ENCODE measurements around the gene TGOLN2. TPM values are rescaled to one million over a fixed set of nuclear protein-coding genes. Genes with fewer than 3 reads are reported as not detected.
A peak's percentile ranks its signal among the peaks of the same experiment; 100 is the strongest.

Gene TGOLN2
- total and polyA plus RNA-seq, 2 of the 13 experiments (the other 11 are each of a cell fraction or from before 2014, with no cell fraction given) = 99.6 to 155 TPM

DNA sequence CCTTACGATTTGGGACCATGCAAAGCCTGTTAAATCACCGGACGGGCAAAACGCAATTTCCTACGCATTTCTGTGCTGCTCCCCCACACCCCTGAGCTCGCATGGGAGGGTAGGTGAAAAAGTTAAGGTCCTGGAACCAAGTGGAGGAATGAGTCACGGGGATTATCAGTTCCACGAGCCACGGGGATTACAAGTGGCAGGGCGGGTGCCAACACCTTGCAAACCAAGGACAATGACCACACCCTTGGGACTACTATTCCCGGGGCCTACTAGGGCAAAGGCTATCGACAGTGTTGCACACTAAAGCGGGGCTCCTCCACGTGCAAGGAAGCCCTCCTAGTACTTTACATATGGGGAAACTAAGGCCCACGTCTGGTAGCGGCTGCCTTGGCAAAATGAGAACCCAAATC lies 26.1 kb upstream of the TGOLN2 start (continued):
- TF ChIP-seq ZNF576 (CRISPR knock-in tag; IDR thresholded peaks at IDR 0.05) (no peak), MEF2D (CRISPR knock-in tag; IDR thresholded peaks at IDR 0.05) (no peak), ZNF850 (CRISPR knock-in tag; conservative IDR thresholded peaks at IDR 0.05) (0 out of 2 replicates have a peak, but pooled peaks have one; percentile 82), TCF12 (IDR thresholded peaks at IDR 0.05) (no peak), TCF12 (CRISPR knock-in tag; IDR thresholded peaks at IDR 0.05) (no peak), ZIK1 (CRISPR knock-in tag; IDR thresholded peaks at IDR 0.05; ENCODE audit: borderline replicate concordance, low read depth) (0 out of 2 replicates have a peak, but pooled peaks have one; percentile 5), SIN3A (IDR thresholded peaks at IDR 0.05; ENCODE audit: borderline replicate concordance, low read depth, low read length) (peak; percentile 14; the same call in 1 of the 2 replicates), TBX2 (CRISPR knock-in tag; IDR thresholded peaks at IDR 0.05; ENCODE audit: borderline replicate concordance) (no peak), SPEN (CRISPR knock-in tag; IDR thresholded peaks at IDR 0.05; ENCODE audit: low read depth) (no peak), ZNF549 (CRISPR knock-in tag; IDR thresholded peaks at IDR 0.05) (no peak), ZNF562 (CRISPR knock-in tag; IDR thresholded peaks at IDR 0.05; ENCODE audit: borderline replicate concordance) (no peak), RXRB (CRISPR knock-in tag; IDR thresholded peaks at IDR 0.05; ENCODE audit: borderline replicate concordance) (no peak), SALL2 (CRISPR knock-in tag; IDR thresholded peaks at IDR 0.05) (no peak), CCAR2 (optimal IDR thresholded peaks at IDR 0.05; ENCODE audit: low read depth, low read length) (no peak), MED8 (CRISPR knock-in tag; IDR thresholded peaks at IDR 0.05; ENCODE audit: insufficient replicate concordance) (peak; percentile 14), HOXA3 (CRISPR knock-in tag; IDR thresholded peaks at IDR 0.05) (no peak), TEAD3 (CRISPR knock-in tag; optimal IDR thresholded peaks at IDR 0.05; ENCODE audit: borderline replicate concordance) (no peak), ZNF34 (CRISPR knock-in tag; IDR thresholded peaks at IDR 0.05; ENCODE audit: borderline replicate concordance) (no peak), ZEB1 (IDR thresholded peaks at IDR 0.05; ENCODE audit: insufficient replicate concordance, low read depth) (no peak), NCOR1 (IDR thresholded peaks at IDR 0.05; ENCODE audit: borderline replicate concordance, low read length) (no peak; the same call in 1 of the 2 replicates), CHD2 (IDR thresholded peaks at IDR 0.05; ENCODE audit: low read depth, low read length) (no peak), ZNF3 (CRISPR knock-in tag; IDR thresholded peaks at IDR 0.05) (no peak; the same call in 1 of the 2 replicates), NPAS2 (CRISPR knock-in tag; IDR thresholded peaks at IDR 0.05; ENCODE audit: borderline replicate concordance) (no peak), EHMT2 (IDR thresholded peaks at IDR 0.05; ENCODE audit: borderline replicate concordance, low read depth, low read length) (no peak)
- TF ChIP-seq, protein P1, sequence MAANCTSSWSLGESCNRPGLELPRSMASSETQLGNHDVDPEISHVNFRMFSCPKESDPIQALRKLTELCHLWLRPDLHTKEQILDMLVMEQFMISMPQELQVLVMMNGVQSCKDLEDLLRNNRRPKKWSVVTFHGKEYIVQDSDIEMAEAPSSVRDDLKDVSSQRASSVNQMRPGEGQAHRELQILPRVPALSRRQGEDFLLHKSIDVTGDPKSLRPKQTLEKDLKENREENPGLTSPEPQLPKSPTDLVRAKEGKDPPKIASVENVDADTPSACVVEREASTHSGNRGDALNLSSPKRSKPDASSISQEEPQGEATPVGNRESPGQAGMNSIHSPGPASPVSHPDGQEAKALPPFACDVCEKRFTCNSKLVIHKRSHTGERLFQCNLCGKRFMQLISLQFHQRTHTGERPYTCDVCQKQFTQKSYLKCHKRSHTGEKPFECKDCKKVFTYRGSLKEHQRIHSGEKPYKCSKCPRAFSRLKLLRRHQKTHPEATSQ (CRISPR knock-in tag; IDR thresholded peaks at IDR 0.05; ENCODE audit: borderline replicate concordance) = no peak
- TF ChIP-seq, protein P2, sequence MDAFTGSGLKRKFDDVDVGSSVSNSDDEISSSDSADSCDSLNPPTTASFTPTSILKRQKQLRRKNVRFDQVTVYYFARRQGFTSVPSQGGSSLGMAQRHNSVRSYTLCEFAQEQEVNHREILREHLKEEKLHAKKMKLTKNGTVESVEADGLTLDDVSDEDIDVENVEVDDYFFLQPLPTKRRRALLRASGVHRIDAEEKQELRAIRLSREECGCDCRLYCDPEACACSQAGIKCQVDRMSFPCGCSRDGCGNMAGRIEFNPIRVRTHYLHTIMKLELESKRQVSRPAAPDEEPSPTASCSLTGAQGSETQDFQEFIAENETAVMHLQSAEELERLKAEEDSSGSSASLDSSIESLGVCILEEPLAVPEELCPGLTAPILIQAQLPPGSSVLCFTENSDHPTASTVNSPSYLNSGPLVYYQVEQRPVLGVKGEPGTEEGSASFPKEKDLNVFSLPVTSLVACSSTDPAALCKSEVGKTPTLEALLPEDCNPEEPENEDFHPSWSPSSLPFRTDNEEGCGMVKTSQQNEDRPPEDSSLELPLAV (CRISPR knock-in tag; conservative IDR thresholded peaks at IDR 0.05; ENCODE audit: low read depth) = no peak
- TF ChIP-seq, protein P3, sequence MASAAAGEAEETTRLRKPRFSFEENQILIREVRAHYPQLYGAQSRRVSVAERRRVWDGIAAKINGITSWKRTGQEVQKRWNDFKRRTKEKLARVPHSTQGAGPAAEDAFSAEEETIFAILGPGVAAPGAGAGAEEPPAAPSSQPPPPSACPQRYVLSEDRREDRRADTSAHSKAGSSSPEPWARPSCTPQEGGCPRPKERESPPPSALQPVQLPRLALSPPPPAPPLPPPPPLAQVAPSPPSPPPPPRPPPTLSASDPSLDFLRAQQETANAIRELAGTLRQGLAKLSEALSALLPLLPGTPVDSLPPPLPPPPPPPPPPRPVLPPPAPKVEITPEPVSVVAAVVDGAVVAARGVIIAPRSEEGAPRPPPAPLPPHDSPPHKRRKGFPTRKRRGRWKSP (CRISPR knock-in tag; IDR thresholded peaks at IDR 0.05) = no peak
- TF ChIP-seq, protein P4, sequence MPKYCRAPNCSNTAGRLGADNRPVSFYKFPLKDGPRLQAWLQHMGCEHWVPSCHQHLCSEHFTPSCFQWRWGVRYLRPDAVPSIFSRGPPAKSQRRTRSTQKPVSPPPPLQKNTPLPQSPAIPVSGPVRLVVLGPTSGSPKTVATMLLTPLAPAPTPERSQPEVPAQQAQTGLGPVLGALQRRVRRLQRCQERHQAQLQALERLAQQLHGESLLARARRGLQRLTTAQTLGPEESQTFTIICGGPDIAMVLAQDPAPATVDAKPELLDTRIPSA (CRISPR knock-in tag; IDR thresholded peaks at IDR 0.05; ENCODE audit: borderline replicate concordance) = no peak

All from HepG2 (cell line).